GM19023 (cell line): ENCODE measurements around the gene NDUFB2.
"Not testable (repeated sequence)": the region's sequence is repeated elsewhere in the genome, so short reads cannot be mapped to it uniquely, and the experiment has no call there.

ENCODE experiments used
- ATAC-seq: cut with Tn5 transposase; IDR thresholded peaks from one replicate; pipeline ENCODE4 v1.9.1; 2021; ENCODE audit warnings: mild to moderate bottlenecking, moderate library complexity; ENCODE audit not compliant: unreplicated experiment

Gene NDUFB2

GRCh38 chr7:140672382-140673062, 24.0 kb upstream of the NDUFB2 start, which contains the start of gene ADCK2:
TSS of gene ADCK2 (plus strand) at chr7:140672945. CDS start at chr7:140673331, 386 bp downstream.
- peak; percentile 61 for ATAC-seq

DNA sequence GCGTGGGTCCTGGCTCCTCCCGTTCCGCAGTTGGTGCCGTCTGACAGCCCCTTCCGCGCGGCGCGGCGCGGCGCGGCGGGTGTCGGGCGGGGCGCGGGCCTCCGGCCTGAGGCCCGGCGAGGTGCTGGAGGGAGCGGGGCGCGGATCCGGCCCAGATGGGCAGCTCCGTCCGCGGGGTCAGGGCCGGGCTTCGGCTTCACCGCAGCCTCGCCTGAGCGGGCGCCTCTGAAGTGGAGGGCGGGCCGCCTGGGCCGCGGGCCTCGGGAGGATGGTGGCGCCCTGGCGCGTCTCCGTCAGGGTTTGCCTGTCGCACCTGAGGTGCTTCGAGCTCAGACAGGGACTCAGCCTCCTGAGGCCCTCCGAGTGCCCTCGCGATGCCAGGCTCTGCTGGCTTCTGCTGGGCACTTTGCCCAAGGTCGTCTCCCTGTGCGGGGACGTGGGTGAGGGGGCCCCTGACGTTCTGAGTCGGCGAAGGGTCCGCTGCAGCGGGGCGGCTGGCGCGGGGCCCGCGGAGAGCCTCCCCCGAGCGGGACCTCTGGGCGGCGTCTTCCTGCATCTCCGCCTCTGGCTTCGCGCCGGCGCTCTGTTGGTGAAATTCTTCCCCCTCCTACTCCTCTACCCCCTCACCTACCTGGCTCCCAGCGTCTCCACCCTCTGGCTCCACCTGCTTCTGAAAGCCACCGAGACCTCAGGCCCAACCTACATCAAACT, 23.3 kb upstream of the NDUFB2 start:
- peak; percentile 58 for ATAC-seq

DNA sequence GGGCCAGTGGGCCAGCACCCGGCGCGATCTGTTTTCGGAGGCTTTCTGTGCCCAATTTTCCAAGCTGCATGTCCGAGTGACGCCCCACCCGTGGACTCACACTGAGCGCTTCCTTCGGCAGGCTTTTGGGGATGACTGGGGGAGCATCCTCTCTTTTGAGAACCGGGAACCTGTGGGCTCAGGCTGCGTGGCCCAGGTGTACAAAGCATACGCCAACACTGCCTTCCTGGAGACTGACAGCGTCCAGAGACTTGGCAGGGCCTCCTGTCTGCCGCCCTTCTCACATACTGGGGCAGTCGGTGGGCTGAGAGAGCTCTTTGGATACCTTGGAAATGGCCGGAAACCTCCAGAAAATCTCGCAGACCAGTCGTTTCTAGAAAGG, 22.7 kb upstream of the NDUFB2 start:
- no peak for ATAC-seq

DNA sequence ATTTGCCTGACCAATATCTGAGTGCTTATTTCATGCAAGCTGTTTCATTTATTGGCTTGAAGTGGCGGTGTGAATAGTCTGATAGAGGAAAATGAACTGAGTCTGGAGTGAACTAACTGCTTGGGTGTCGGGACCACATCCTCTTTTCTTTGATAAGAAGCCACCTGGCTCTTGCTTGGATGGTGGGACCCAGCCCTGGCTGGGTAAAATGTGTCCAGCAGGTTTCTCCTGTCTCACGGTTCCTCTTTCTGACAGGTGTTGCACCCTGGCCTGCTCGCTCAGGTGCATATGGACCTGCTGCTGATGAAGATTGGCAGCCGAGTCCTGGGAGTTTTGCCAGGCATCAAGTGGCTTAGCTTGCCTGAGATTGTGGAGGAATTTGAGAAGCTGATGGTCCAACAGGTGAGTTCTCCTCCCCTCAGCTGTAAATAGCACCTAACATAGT, 22.1 kb upstream of the NDUFB2 start:
- ATAC-seq: no peak

DNA sequence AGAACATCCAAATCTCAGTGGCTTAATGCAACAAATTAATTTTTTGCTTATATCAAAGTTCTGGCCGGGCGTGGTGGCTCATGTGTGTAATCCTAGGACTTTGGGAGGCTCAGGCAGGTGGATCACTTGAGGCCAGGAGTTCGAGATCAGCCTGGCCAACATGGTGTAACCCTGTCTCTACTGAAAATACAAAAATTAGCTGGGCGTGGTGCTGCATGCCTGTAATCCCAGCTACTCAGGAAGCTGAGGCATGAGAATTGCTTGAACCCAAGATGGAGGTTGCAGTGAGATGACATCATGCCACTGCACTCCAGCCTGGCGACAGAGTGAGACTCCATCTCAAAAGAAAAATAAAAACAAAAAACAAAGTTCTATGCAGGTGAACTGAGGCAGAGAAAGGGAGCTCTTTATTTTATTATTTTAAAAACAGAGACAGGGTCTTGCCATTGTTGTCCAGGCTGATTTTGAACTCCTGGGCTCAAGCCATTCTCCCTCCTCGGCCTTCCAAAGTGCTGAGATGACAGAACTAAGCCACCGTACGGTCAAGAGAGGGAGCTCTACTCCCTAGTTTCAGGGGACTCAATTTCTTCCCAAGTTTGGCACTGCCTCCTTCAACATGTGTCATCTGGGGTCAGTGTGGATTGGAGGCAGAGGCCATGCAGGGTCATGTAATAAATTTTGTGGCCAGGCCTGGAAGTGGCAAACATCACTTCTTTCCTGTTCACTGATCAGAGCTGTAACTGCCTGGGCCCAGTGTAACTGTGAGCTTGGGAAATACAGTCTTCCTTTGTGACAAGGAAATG, 21.4 kb upstream of the NDUFB2 start:
- ATAC-seq: no peak

GRCh38 chr7:140675726-140676125, 20.8 kb upstream of the NDUFB2 start:
- ATAC-seq: no peak

GRCh38 chr7:140676306-140676705, 20.2 kb upstream of the NDUFB2 start:
- no peak for ATAC-seq

GRCh38 chr7:140676956-140677355, 19.6 kb upstream of the NDUFB2 start:
- ATAC-seq: not testable (repeated sequence)

DNA sequence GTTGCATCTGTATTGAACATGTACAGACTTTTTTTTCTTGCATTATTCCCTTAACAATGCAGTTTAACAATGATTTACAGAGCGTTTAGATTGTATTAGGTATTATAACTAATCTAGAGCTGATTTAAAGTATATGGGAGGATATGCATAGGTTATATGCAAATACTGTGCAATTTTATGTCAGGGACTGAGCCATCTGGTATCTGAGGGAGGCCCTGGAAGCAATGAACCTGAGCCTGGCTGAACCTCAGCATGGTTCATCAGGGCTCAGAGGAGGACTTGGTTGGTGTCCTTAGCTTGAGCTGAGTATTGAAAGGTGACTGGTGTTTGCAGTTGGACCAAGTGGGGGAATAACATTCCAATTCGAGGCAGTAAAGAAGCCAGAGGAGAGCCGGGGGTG, 19.0 kb upstream of the NDUFB2 start:
- ATAC-seq: no peak

GRCh38 chr7:140678081-140678815, 18.3 kb upstream of the NDUFB2 start:
- no peak for ATAC-seq

DNA sequence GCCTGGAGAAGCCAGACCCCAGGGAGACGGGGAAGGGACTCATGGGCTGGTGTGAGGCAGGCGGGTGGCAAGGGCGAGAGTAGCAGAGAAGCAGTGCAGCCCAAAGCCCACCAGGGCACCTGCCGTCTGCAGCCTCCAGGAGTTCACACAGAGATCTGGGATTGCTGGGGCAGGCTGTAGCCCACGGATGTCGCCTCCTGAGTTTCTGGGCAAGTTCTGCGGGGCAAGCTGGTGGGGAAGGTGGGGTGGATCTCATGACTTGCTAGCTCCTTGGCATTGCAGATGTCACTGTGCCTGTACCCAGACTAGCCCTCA, 17.7 kb upstream of the NDUFB2 start:
- ATAC-seq: no peak

GRCh38 chr7:140679186-140679585, 17.3 kb upstream of the NDUFB2 start:
- no peak for ATAC-seq

DNA sequence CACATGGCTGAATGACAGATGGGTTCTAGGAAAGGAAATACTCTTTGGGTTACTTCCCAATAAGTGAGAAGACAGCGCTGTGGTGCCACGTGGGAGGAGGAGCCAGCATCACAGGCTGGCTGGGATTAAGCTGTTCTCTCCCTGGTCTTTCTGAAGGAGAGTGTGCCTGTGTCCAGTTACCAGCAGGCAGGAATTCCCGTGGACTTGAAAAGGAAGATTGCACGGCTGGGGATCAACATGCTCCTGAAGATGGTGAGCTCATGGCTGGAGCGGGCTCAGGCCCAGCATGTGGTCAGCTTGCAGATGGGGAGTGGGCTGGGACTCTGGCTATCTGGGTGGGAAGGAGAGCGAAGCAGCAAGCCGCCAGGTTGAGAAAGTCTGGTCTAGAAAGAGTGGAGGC, 15.6 kb upstream of the NDUFB2 start:
- ATAC-seq: no peak

DNA sequence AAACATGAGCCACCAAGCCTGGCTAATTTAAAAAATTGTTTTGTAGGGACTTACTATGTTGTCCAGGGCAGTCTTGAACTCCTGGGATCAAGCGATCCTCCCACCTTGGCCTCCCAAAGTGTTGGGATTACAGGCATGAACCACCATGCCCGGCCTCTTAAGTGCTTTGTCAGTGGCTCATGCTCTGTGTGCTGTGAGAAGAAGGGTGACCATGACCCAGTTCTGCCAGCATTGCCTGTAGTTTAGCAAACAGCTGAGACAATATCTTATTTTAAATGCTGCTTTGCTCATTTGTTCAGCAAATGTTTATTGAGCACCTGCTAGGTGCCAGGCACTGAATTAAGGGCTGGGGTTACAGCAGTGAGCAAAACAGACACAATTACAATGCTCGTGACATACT, 14.7 kb upstream of the NDUFB2 start:
- no peak for ATAC-seq

DNA sequence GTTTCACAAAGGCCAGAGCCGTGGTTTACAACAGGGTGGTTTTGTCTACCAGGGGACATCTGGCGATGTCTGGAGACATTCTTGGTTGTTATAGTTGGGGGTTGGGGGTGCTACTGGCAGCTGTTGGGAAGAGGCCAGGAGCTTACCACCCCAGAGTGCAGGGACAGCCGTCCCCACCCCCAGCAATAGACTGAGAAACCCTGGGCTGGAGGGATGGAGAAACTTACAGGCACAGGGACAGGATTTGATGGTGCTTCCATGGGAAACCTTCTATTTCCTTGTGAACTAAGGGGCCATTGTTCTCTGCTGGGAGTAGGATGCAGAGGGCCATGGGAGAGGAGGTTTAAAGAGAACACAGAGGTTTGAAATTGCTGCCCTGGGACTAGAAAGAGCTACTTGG, 12.9 kb upstream of the NDUFB2 start:
- no peak for ATAC-seq

DNA sequence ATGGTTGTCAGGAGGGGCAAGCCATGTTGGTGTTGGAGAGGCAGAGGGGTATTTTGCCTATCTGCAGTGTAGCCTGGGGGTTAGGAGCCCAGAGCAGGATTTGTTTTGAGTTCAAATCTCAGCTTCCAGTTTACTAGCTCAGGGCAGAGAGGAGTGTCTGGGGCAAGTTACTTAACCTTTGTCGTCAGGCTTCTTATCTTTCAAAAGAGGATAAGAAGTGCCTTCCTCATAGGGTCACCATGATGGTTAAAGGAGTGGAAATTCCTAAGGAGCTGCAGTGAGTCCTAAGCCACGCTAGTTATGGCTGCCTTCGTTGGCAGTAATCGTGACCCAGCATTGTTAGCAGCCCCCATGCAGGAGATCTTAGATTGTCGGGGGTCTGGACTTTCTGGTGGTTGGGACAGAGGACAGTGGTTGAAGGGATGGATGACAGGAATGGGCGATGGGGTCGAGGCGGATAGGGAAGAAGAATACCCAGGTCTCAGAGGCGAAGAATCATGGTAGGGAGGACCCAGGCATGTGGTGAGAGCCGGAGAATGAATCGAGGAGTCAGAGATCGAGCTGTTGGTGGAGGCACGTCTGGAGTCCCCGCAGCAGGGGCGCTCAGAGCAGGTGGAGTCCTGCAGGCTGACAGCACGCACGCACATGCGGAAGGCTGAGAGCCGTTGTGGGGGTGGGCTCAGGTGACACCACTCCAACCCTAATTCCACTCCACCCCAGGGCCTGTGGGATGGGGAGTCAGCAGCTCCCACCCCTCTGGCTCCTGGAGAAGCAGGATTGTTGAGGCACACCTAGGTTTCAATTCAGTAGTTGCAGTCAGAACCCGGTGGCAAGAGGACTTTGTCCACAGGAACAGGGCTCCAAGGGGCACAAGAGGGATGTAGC, 12.2 kb upstream of the NDUFB2 start:
- no peak for ATAC-seq

DNA sequence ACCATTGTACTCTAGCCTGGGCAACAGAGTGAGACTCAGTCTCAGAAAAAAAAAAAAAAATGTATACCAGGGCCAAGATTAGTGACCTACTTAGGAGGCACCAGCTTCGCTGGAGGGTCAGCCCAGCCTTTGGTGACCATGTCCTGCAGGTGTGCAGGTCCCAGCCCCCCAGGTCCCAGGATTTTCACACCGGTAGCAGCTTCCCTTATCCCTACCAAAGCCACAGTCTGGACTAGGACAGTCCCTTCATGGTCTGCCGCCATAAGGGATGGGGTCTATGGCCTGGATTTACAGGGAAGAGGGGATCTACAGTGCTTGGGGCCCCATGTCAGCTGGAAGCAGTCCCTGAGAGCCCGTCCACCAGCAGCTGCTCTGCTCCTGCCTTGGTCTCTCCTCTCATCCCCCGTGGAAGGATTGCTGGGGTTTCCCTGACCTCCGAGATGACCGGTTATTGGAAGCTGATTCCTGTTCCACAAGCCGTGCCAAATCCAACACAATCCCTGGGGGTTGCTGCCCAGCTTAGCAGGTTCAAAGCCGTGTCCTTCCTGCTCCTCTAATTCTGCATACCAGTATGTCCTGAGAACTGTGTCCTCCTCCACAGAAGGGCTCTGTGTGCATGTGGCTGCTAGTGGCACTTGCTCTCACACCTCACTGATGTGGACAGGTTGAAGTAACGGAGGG, 11.0 kb upstream of the NDUFB2 start:
- no peak for ATAC-seq

GRCh38 chr7:140686921-140687320, 9.6 kb upstream of the NDUFB2 start:
- no peak for ATAC-seq

GRCh38 chr7:140688341-140688740, 8.2 kb upstream of the NDUFB2 start:
- ATAC-seq: no peak
